Left hindlimb (tissue), 1 donor: ENCODE results near the gene OR1I1.

Experiments
- DNase-seq: peaks from one replicate; pipeline ENCODE4 v3.0.0-alpha.2; 2018

The OR1I1 gene

DNA sequence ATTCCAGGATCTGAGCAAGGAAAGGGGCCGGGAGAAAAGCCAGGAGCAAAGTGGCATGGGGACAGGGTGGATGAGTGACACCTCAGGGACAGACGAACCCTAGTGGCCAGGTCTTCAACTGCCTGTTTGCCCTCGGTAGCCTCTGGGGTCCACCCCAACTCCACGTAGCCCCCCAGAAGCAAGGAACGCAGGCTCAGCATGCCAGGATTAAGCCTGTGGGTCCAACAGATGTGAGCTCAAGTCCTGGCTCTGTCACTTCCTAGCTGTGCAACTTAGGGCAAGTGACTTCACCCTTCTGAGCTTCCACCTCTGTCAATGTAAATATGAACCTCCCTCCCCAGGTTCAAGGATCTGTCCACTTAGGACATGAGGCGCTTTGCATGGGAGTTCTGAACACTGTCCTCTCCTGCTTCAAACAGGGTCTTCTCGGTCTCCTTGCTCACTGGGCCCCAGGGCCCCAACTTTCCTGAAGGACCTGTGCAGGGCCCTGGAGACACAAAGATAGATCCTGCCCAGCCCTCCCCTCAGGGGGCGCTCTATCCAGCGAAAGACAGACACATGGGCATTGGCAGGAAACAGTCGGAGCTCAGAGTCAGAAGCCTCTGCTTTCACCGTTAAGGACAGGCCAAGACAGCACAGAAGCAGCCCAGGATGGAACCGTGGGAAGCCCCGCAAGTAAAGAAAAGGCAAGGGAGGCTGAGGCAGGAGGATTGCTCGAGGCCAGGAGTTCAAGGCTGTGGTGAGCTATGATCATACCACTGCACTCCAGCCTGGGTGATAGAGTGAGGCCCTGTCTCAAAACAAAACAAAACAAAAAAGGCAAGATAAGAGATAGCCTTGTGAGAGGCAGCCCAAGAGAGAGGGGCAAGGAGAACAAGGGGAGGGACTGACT is 38.4 kb downstream of the OR1I1 start:
- DNase-seq: no peak

DNA sequence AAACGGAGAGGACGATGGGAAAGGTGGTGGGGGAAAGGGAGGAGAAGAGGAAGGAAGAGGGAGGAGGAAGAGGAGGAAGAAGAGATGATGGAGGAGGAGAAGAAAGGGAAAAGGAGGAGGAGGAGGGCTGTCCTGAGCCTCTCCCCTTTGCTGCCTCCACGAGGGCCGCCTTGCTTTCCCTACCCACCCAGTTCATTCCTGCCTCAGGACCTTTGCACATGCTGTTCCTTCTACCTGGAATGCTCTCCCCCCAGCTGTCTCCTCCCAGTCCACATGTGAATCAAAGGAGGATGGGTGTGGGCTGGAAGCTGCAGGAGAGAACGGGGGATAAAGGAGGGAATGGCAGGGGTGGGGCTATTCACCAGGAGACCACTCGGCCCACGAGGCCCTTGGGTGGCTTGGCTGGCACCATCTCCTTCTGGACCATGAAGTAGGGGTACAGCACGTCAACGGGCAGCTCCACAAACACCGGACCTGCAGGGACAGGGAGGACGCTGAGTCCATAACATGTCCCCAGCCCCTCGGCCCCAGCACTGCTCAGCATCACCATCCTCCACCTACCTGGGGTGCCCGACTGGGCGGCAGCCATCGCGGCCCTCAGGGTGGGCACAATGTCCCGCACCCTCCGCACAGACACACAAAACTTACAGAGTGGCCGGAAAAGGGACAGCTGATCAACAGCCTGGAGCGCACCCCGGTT is 40.5 kb downstream of the OR1I1 start:
- no peak for DNase-seq

DNA sequence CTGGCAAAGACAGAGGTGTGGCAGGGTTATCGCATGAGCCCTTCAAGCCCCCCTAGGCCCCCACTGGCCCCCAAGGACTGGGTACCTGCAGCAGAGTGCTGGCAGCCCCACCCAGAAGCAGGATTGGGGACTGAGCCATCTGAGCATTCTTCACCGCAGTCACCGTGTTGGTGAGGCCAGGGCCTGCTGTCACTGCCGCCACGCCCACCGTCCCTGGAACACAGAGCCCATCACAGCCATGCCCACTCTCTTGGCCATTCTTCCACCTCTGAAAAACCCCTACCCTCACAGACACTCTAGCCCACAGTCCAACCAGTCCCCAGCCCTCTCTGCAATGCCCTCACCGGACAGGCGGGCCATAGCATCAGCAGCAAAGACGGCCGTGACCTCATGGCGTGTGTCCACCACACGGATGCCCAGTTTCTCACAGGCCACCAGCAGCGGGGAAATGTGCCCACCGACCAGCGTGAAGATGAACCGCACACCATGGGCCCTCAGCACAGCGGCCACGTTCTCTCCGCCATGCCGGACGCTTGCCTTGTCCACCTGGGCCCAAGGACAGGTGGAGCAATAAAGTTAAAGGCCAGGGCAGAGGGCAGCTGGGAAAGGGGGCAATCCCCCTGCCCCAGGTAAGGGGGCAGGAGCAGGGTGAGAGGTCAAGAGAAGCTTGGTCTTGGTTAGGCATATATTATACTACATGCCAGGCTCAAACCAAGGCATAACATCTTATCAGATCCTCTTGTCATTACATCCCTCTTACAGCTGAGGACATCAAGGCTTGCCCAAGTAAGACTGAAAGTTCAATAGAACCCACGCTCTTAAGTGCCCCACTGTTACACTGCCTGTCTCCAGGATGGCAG is 41.2 kb downstream of the OR1I1 start:
- no peak for DNase-seq

DNA sequence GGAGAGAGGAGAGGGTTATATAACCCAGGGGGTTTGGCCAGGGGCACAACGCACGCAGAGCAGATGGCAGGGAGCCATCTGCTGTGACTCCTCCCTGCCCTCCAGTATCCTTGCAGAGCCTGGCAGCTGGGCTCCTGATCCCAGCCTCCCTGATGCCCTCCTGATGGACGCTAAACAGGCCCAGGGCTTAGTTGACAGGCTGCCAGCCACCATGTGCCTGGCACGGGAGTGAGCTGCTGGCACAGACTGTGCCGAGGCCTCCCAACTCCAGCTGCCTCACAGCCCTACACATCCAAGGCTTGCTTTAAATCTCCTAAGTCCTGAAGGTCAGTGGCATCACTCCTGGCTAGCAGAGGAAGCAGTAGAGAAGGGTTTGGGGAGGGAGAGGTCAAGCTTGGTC is 41.9 kb downstream of the OR1I1 start:
- DNase-seq: peak; percentile 69

DNA sequence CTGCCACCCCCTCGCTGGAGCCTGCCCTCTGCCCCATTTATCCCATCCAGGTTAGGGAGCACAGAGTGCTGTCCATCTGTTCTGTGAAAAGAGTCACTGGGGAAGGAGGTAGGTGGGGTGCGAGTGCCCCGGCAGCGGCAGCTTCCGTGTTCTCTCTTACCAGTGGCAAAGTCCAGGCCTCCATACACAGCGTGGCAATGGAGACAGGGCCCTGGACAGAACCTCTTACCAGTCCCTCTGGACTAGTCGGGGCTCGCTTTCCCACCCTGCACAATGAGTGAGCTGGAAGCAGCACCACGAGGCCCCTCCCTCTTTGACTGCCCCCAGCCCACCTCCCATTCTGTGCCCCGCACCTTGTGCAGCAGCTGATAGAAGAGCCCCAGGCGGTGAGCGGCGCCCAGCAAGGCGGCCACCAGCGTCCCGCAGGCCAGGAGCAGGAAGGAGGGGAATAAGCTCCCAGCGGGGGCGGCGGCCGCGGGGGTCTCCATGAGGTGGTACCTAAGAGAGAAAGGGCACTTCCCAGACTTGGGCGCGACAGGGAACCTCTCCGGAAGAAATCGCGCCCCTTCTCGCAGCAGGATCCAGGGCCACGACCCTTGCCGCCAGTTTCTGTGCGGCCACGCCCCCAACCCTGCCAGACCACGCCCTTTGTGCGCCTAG is 42.7 kb downstream of the OR1I1 start:
- DNase-seq: no peak

DNA sequence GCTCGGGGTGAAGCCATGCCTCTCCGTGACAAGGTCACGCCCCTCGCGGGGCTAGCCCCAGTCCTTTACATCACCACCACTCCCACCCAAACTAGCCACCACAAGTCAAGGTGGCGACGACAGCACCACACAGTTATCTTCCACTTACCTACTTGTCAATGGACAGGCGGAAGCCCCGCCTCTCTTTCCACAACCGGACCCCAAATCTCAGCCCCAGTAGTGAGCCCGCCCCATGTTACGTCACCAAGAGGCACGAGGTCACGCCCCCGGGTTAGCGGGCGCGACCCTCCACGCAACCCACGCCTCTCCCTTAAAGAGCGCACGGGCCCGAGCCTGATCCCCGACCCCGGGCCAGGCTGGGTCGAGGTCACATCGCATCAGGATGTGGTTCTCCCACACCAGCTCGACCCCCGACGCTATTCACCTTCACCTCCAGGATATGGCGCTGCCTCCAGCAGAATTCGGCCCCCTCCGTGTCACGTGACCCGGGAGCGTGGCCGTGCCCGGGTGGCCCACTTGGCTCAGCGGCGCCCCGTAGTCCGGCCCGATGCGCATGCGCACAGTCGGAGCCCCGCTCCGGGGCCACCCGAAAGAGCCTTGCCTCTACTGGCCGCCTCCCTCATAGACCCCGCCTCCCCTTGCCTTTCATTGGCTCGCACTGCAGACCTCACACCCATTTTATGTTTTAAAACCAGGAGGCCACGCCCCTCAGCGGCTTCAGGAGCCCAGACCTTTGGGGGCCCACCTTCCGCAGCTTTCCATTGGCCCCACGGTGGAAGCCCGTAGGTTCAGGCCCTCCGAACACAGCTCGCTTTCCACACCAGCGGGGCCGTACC is 43.4 kb downstream of the OR1I1 start:
- peak; percentile 99 for DNase-seq

DNA sequence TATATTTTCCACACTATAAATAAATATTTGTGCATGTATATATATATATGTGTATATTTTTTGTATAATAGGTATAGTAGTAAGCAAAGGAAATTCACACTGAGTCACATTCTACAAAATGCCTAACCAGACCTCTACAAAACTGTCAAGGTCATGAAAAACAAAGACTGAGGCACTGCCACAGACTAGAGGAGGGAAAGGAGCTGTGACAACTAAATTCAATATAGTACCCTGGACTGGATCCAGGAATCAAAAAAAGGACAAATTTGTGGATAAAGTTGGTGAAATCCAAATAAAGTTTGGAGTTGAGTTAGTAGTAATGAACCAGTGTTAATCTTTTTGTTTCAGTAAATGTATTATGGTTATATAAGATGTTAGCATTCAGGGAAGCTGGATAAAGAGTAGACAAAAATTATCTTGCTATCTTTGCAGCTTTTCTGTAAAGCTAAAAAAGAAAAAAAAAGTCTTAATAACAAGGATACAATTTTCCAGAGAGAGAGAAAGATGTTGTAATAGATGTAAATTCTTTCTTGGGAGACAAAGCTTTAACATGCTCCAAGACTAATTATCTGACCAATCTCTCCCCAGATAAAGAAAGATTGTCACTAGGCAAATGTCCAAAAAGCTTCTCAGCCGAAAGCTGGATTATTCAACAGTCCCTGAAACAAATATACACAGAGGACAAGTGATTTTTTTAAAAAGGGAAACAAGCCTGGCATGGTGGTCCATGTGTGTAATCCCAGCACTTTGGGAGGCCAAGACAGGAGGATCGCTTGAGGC is 44.3 kb downstream of the OR1I1 start:
- DNase-seq: no peak

DNA sequence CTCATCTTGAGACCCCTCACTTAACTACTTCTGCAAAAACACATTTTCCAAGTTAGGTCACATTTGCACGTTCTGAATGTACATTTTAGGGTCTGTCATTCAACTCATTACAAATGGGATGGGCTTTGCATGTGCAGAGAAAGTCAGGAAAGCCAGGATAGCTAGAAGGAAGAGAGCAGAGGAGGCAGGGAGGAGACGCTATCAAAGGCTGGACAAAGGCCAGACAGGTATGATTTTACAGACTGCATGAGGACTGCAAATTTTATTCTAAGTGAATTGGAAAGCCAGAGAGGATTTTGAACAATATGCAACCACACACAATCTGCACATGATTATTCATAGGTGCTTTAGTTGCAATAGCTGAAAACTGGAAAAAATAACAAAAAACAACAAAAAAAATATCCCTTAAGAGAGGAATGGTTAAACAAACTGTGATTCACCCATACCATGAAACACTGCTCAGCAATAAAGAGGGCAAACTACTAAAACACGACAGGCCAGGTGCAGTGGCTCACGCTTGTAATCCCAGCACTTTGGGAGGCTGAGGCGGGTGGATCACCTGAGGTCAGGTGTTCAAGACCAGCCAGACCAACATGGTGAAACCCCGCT is 46.3 kb downstream of the OR1I1 start:
- DNase-seq: no peak

DNA sequence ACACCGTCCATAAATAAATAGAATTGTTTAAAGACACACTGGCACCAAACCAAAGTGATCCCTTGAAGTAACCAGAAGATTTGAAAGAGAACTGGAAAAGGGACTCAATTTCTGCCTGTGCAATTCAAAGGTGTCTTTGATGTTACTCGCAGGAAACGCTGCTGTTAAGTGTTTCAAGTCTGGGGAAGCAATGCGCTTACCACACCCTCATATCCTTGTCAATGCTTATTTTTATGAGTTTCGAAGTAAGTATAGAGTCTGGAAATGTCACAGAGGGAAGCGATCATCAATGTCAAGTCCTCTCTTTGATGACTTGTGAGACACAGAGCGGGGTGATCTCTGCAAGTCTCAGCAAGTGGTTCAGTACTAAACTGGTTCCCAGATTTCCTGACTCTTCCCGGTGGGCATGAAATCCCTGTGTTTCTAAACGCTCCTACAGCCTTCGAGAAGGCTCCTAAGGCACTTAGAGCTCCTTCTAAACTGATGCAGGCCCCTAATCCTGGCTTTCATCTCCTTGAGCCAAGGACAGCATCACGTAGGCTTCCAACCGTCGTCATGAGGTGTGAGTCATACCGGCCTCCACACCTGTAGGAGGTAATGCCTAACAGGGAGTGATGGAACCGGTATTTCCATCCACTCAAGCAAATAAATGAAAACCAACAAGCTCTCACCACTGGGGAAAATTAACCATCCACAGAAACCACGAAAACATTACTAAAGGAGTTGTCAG is 48.0 kb downstream of the OR1I1 start:
- DNase-seq: no peak

DNA sequence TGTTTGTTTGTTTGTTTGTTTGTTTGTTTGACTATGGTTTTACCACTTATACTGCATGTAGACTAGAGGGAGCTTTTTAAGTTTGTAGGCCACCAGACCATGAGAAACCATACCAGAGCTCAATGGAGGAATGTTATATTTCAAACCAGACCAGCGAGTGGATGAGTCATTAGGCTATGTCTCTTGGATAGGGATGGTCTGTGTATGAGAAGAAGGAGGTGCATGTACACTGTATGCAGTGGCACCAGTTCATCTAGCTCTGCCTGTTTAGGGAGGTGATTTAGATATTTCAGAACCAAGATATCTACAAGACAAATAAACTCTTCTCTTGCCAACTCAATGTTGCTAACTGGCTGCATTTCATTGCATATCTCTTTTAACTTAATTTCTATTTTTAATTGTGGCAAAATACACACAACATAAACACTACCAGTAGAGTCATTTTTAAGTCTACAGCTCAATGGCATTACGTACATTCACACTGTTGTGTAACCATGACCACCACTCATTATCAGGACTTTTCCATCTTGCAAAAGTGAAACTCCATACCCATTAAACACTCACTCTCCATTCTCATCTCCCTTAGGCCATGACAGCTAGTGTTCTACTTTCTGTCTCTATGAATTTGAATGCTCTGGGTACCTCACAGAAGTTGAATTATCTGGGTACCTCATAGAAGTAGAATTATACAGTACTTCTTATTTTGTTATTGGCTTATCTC is 54.4 kb downstream of the OR1I1 start:
- DNase-seq: no peak

DNA sequence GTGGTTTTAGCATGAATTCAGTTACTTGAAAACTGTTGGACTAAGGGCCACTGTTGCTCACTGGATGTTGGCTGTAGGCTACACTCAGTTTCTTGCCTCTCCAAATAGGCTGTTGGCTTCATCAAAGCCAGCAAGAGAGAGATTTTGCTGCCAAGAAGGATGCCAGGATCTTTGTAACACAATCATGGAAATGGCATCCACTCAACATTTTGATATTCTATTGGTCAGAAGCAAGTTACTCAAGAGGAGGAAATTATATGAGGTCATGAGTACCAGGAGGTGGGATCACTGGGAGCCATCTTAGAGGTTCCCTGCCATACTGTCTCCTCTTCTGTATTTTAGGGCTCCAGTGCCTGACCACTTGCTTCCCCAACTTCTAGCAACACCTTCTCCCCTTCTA is 55.8 kb downstream of the OR1I1 start:
- no peak for DNase-seq

DNA sequence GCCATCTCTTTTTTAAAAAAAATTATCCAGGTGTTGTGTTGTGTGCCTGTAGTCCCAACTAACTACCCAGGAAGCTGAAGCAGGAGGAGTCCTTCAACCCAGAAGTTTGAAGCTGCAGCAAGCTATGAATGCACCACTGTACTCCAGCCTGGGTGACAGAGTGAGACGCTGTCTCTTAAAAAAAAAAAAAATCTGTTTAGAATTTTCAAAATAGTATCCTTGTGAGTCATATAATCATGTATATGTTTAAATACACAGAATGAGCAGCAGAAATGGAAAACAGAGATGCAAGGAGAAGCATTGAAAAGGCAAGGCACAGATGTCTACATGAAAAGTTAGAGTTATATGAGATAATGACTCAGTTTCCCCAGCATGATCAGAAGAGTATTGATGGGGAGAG is 56.4 kb downstream of the OR1I1 start:
- DNase-seq: no peak

DNA sequence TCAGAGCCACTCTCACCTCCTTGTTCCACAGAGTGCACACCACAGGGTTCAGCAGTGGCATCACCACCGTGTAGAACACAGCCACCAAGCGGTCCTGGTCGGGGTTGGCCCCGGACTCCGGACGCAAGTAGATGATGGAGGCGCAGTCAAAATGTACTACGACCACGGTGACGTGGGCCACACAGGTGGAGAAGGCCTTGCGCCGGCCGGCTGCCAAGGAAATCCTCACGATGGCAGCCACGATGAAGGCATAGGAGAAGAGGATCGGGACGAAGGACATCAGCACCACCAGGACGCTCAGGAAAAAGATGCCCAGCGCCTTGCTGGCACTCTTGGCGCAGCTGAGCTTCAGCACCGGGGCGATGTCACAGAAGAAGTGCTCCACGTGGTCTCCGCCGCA is 59.1 kb downstream of the OR1I1 start:
- no peak for DNase-seq

DNA sequence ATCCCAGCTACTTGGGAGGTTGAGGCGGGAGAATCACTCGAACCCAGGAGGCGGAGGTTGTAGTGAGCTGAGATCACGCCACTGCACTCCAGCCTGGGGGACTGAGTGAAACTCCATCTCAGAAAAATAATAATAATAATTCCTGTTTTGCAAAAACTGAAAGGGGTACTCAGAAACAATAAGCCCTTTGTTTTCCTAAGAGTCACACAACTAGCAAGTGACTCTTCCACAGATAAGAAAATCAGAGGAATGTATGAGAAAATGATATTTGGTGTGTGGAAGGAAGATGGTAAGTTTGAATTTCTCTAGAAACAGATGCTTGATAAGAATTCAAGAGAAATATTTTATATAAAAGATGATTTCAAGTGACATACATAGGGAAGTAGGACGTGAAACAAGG is 60.3 kb downstream of the OR1I1 start:
- DNase-seq: no peak
